Measurements from ENCODE around the gene PIK3CD. TPM values are rescaled to one million over a fixed set of nuclear protein-coding genes. Genes with fewer than 3 reads are reported as not detected.

Gene PIK3CD
- total and polyA plus RNA-seq, 2 of the 4 experiments (the other 2 are of a cell fraction): 5.0 to 12.1 TPM

- Histone ChIP-seq H2BK15ac (ENCODE audit: low read depth, low read length) (no peak overlapping the region), H3K56ac (ENCODE audit: extremely low read depth, insufficient read depth, low read length) (no peak overlapping the region), H3K36me3 (ENCODE audit: control insufficient read depth, insufficient read depth, low read length) (peaks cover 72% of the 10 kb centered on the region), H3K79me1 (ENCODE audit: low read depth in 1 of 2, low read length in 2 of 2) (0 out of 4 replicates have a peak, but pooled peaks cover 0 to 6% of the 10 kb centered on the region in 2 experiments), H4K5ac (ENCODE audit: low read depth, low read length) (no peak overlapping the region), H3K9ac (ENCODE audit: low read depth, low read length) (no peak overlapping the region), H4K20me1 (ENCODE audit: insufficient read depth, low read length) (peaks cover 4% of the 10 kb centered on the region; the same call in 1 of the 2 replicates), H2AK9ac (replicated peaks; ENCODE audit: low read depth, low read length, poor library complexity) (peak overlapping the region; percentile 20), H3K23ac (ENCODE audit: low read depth, low read length) (no peak overlapping the region), H3K9me1 (ENCODE audit: insufficient read depth, low read length) (no peaks in the 10 kb centered on the region; the same call in 1 of the 2 replicates), H3K27ac (ENCODE audit: insufficient read depth, low read length) (no peak overlapping the region), H3K4me2 (ENCODE audit: low read depth, low read length) (no peak overlapping the region), H2AK5ac (ENCODE audit: low read depth, low read length) (no peak overlapping the region), H3K4me1 (ENCODE audit: control insufficient read depth, insufficient read depth, low read length) (no peaks in the 10 kb centered on the region), H2BK20ac (ENCODE audit: low read depth, low read length) (no peak overlapping the region), H4K91ac (ENCODE audit: insufficient read depth, low read depth, low read length) (no peak overlapping the region), H2BK5ac (ENCODE audit: low read depth, low read length, poor library complexity, severe bottlenecking) (no peak overlapping the region), H3K4me3 (ENCODE audit: insufficient read depth, low read depth, low read length) (no peak overlapping the region), H2BK120ac (ENCODE audit: low read depth, low read length) (no peak overlapping the region), H4K8ac (ENCODE audit: low read depth in 2 of 2, low read length in 2 of 2) (no peak overlapping the region), H2AFZ (replicated peaks; ENCODE audit: low read length, poor library complexity) (no peak overlapping the region), H3K27me3 (ENCODE audit: control insufficient read depth, insufficient read depth, low read length) (no peaks in the 10 kb centered on the region), H3K18ac (ENCODE audit: low read depth, low read length) (no peak overlapping the region), H3K4ac (ENCODE audit: low read depth, low read length) (no peak overlapping the region), H3K9me3 (ENCODE audit: control insufficient read depth, insufficient read depth, low read length) (no peaks in the 10 kb centered on the region), H3K14ac (replicated peaks; ENCODE audit: low read depth, low read length) (no peak overlapping the region)
- intact Hi-C loops (cut with micrococcal nuclease) (no loop called here), in situ Hi-C loops (cut with MboI; ENCODE audit: low sequenced_read_pairs) (no loop called here), dilution Hi-C loops (cut with HindIII; ENCODE audit: low sequenced_read_pairs, unreplicated experiment) (no loop called here)
- DNase-seq: no peak
- BruUV-seq (replicated peaks): no TSS peak
- POLR2A ChIA-PET (ENCODE audit: unreplicated experiment): no interaction called here
- TF ChIP-seq RCOR1 (IDR thresholded peaks at IDR 0.05; ENCODE audit: insufficient replicate concordance, low read length): no peak
- no peak for TF ChIP-seq MAZ (IDR thresholded peaks at IDR 0.05; ENCODE audit: borderline replicate concordance, low read depth, low read length)
- no peak for TF ChIP-seq FOS (IDR thresholded peaks at IDR 0.05; ENCODE audit: low read depth, low read length)
- no peak for TF ChIP-seq MXI1 (IDR thresholded peaks at IDR 0.05; ENCODE audit: borderline replicate concordance, low read depth, low read length)
- TF ChIP-seq RAD21 (IDR thresholded peaks at IDR 0.05; ENCODE audit: low read length): no peak
- TF ChIP-seq POLR2A (IDR thresholded peaks at IDR 0.05; ENCODE audit: low read depth, low read length): no peak
- TF ChIP-seq NFE2L2 (IDR thresholded peaks at IDR 0.05; ENCODE audit: low read depth, low read length): no peak
- TF ChIP-seq, protein P1, sequence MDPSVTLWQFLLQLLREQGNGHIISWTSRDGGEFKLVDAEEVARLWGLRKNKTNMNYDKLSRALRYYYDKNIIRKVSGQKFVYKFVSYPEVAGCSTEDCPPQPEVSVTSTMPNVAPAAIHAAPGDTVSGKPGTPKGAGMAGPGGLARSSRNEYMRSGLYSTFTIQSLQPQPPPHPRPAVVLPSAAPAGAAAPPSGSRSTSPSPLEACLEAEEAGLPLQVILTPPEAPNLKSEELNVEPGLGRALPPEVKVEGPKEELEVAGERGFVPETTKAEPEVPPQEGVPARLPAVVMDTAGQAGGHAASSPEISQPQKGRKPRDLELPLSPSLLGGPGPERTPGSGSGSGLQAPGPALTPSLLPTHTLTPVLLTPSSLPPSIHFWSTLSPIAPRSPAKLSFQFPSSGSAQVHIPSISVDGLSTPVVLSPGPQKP (IDR thresholded peaks at IDR 0.05; ENCODE audit: borderline replicate concordance, low read depth, low read length): no peak
- TF ChIP-seq CEBPB (IDR thresholded peaks at IDR 0.05; ENCODE audit: low read depth, low read length): no peak
- no peak for TF ChIP-seq CHD1 (IDR thresholded peaks at IDR 0.05; ENCODE audit: low read depth, low read length)
- 80% methylated on average over 2 of the region's 10 CpGs; no CpG with 5 or more reads in 1 of the 2 experiments for WGBS, 2 experiments (ENCODE audit: extremely low coverage in 2 of 2, insufficient read length in 1 of 2)
- ATAC-seq (ENCODE audit: low read depth): no peak
- CTCF ChIA-PET: no interaction called here
Observed at GRCh38 chr1:9737671-9738070, 86.1 kb downstream of the PIK3CD start.

Measured in IMR-90 (cell line).